ENCODE measurements around the gene RAB31. TPM values are rescaled to one million over a fixed set of nuclear protein-coding genes. Genes with fewer than 3 reads are reported as not detected.

Gene RAB31
- total and polyA plus RNA-seq, 12 donors = 46.6 to 365 (median 136) TPM

DNA sequence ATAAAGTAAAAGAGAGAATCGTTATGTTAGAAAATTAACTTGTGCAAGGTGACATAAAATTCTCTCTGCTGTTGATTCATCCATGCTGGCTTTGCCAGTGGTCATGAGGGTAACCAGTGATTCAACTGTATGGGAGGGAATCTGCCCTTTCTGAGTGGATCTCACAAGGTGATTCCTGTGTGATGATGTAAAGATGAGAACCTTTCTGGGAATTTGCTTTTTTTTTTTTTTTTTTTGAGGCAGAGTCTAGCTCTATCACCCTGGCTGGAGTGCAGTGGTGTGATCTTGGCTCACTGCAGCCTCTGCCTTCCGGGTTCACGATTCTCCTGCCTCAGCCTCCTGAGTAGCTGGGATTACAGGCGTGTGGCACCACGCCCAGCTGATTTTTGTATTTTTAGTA is 23.3 kb downstream of the RAB31 start:
- H3K36me3 ChIP-seq (replicated peaks in 1 of 2) = peaks cover 0 to 22% of the 10 kb centered on the region in 2 donors
- H3K4me1 ChIP-seq (replicated peaks in 1 of 2) = peaks cover 8 to 12% of the 10 kb centered on the region in 2 donors
- H3K9me3 ChIP-seq (replicated peaks in 1 of 3) = no peaks in the 10 kb centered on the region
- no peaks in the 10 kb centered on the region for H3K27me3 ChIP-seq
- intact Hi-C loops (cut with DNase I) = no loop called here
- no peak overlapping the region for H3K4me3 ChIP-seq
- WGBS, 4 donors = 63 to 76% (median 70%) methylated on average over 5 of the region's 5 CpGs
- peak overlapping the region in 3 of 5 donors; percentile 40 to 72 (median 61) for H3K27ac ChIP-seq
- TF ChIP-seq POLR2A (IDR thresholded peaks at IDR 0.05) = no peak
- TF ChIP-seq, protein P1, sequence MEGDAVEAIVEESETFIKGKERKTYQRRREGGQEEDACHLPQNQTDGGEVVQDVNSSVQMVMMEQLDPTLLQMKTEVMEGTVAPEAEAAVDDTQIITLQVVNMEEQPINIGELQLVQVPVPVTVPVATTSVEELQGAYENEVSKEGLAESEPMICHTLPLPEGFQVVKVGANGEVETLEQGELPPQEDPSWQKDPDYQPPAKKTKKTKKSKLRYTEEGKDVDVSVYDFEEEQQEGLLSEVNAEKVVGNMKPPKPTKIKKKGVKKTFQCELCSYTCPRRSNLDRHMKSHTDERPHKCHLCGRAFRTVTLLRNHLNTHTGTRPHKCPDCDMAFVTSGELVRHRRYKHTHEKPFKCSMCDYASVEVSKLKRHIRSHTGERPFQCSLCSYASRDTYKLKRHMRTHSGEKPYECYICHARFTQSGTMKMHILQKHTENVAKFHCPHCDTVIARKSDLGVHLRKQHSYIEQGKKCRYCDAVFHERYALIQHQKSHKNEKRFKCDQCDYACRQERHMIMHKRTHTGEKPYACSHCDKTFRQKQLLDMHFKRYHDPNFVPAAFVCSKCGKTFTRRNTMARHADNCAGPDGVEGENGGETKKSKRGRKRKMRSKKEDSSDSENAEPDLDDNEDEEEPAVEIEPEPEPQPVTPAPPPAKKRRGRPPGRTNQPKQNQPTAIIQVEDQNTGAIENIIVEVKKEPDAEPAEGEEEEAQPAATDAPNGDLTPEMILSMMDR (IDR thresholded peaks at IDR 0.05) = no peak
- peak in 6 of 7 donors; percentile 18 to 65 (median 54) for DNase-seq

DNA sequence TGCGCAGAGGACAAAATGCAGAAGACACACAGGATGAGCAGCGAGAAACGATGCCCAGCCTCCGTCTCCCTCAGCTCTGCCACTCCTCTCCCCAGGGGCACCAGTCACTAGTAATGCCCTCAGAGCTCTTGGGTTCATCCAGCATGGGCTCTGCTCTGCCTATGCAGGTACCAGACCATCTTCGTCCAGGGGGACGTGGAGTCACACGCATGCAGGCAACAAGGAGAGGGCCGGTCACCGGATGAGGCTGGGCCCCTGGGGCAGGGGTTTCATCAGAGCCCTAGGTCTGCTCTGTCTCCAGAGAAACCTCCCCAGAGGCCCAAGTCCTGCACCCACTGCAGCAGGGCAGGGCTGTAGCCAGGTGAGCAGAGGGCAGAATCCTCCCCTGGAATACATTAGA is 23.9 kb downstream of the RAB31 start:
- peak in 2 of 7 donors; percentile 19 to 40 for DNase-seq
- no peak for TF ChIP-seq POLR2A (IDR thresholded peaks at IDR 0.05)
- TF ChIP-seq, protein P1 (IDR thresholded peaks at IDR 0.05) = no peak
- peaks cover 0 to 22% of the 10 kb centered on the region in 2 donors for H3K36me3 ChIP-seq (replicated peaks in 1 of 2)
- WGBS, 4 donors = 85 to 93% (median 86%) methylated on average over 9 of the region's 9 CpGs
- no peak overlapping the region for H3K4me3 ChIP-seq
- H3K27me3 ChIP-seq = no peaks in the 10 kb centered on the region
- H3K4me1 ChIP-seq (replicated peaks in 1 of 2) = peaks cover 14 to 18% of the 10 kb centered on the region in 2 donors
- intact Hi-C loops (cut with DNase I) = no loop called here
- H3K9me3 ChIP-seq (replicated peaks in 1 of 3) = no peaks in the 10 kb centered on the region
- H3K27ac ChIP-seq = peak overlapping the region in 2 of 5 donors; percentile 61 to 72

DNA sequence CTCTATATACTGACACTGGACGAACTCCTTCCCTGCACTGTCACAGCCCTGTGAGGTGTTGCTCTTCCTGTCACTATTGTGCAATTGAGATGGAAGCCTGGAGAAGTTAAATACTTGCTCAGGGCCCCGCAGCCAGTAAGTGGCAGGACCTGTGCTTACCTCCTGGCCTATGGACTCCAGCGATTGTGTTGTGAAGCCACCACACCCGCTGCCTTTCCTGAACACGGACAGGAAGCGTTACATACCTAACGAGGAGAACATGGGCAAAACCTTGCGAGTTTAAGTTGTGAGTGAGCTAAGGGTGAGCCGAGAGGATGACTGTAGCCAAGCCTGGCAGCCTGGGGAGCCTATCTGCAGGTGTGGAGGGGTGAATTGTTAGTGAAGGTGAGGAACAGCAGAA is 26.1 kb downstream of the RAB31 start:
- H3K4me3 ChIP-seq = no peak overlapping the region
- H3K27ac ChIP-seq = peak overlapping the region in 2 of 5 donors; percentile 8 to 21
- no peaks in the 10 kb centered on the region for H3K9me3 ChIP-seq (replicated peaks in 1 of 3)
- intact Hi-C loops (cut with DNase I) = no loop called here
- TF ChIP-seq, protein P1 (IDR thresholded peaks at IDR 0.05) = no peak
- no peak for TF ChIP-seq POLR2A (IDR thresholded peaks at IDR 0.05)
- no peaks in the 10 kb centered on the region for H3K27me3 ChIP-seq
- peaks cover 15 to 37% of the 10 kb centered on the region in 2 donors for H3K4me1 ChIP-seq (replicated peaks in 1 of 2)
- peaks cover 0 to 18% of the 10 kb centered on the region in 2 donors for H3K36me3 ChIP-seq (replicated peaks in 1 of 2)
- 67 to 82% (median 73%) methylated on average over 7 to 9 of the region's 9 CpGs for WGBS, 4 donors
- DNase-seq = peak in 3 of 7 donors; percentile 29 to 51 (median 41)

DNA sequence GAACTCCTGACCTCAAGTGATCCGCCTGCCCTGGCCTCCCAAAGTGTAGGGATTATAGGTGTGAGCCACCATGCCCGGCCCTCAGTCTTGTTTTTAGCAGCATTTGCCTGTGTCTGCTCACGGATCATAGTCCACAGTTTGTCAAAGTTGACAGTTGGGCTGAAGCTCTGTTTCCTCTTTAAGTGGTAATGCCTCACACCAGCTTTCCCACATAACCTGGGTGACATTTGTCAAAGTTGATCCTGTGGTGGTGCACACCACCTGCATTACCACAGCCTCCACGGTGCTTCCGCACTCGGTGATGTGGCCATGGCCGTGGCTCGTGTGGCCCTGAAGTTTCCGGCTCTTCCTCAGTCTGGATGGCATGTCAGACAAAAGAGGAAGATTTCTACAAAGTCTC is 27.1 kb downstream of the RAB31 start:
- no peaks in the 10 kb centered on the region for H3K27me3 ChIP-seq
- no peaks in the 10 kb centered on the region for H3K9me3 ChIP-seq (replicated peaks in 1 of 3)
- intact Hi-C loops (cut with DNase I) = no loop called here
- TF ChIP-seq, protein P1 (IDR thresholded peaks at IDR 0.05) = no peak
- no peak overlapping the region for H3K4me3 ChIP-seq
- peaks cover 25 to 48% of the 10 kb centered on the region in 2 donors for H3K4me1 ChIP-seq (replicated peaks in 1 of 2)
- WGBS, 4 donors = 59 to 79% (median 67%) methylated on average over 9 of the region's 9 CpGs
- H3K27ac ChIP-seq = no peak overlapping the region
- DNase-seq = peak in 2 of 7 donors; percentile 20 to 48
- peaks cover 0 to 18% of the 10 kb centered on the region in 2 donors for H3K36me3 ChIP-seq (replicated peaks in 1 of 2)
